Bronchial epithelial cell (primary cell): ENCODE measurements around the gene CBX8. TPM values are rescaled to one million over a fixed set of nuclear protein-coding genes. Genes with fewer than 3 reads are reported as not detected.
A peak's percentile ranks its signal among the peaks of the same experiment; 100 is the strongest.

Source experiments
- DNase-seq: peaks from one replicate; pipeline ENCODE4 v3.0.0-alpha.2; 2010; ENCODE audit warnings: low read depth
- FAIRE-seq: peaks from 2 replicates; lab custom pipeline; 2011; peaks lifted over from hg19 to GRCh38; lab: Jason Lieb, UNC
- H3K27me3 ChIP-seq: 2 replicates; pipeline ENCODE4 v1.5.1; 2011; ENCODE audit warnings: low read length; ENCODE audit not compliant: control insufficient read depth, insufficient read depth
- H3K36me3 ChIP-seq: 2 replicates; pipeline ENCODE4 v1.5.1; 2011; ENCODE audit warnings: low read length; ENCODE audit not compliant: control insufficient read depth, insufficient read depth
- H3K4me3 ChIP-seq: 2 replicates; pipeline ENCODE4 v1.5.1; 2011; ENCODE audit warnings: mild to moderate bottlenecking, low read depth, low read length, control low read depth
- CTCF ChIP-seq: IDR thresholded peaks from 2 replicates; pipeline ENCODE4 v1.5.1; 2011; ENCODE audit warnings: mild to moderate bottlenecking, moderate library complexity, low read length, control low read depth, inconsistent platforms; ENCODE audit not compliant: insufficient read depth, severe bottlenecking
- total RNA-seq: library from RNA; depleted of rRNA; stranded (reverse); fragments of >200 nt; gene quantifications from 2 replicates; pipeline ENCODE4 v1.2.1, GENCODE V29; 2014

Gene CBX8
- total RNA-seq, 1 donor from 2014 or later = 2.6 TPM

DNA sequence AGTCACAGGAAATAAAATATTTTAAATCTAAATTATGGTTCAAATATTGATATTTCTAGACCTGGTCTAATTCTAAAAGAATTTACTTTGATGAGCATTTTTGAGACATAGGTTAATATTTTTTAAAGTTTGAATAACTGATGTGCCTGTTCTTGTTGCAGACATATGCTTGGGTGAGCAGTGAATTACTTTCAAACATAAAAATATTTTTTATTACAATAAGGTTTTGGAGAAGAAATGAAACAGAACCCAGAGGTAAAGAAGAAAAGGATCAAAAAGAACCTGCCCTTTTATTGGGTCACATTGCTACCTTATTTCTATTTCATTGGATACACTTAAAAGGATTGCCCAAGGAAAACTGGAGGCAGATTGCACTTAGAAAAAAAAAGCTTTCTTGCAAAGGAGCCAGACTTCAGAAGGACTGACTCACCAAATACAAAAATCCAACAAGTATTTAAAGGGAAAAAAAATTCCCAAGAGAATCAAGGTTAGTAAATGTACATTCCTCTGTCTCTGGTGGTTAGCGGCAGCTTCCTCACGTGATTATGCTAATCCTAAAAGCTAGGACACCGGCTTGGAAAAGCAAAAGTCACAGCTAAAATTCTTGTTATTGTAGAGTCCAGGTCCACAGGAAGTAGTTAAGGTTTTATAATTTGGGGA lies 47.6 kb downstream of the CBX8 start:
- H3K36me3 ChIP-seq = no peaks in the 10 kb centered on the region
- TF ChIP-seq CTCF = no peak
- no peak overlapping the region for H3K4me3 ChIP-seq
- FAIRE-seq (no peak), DNase-seq (peak; percentile 17)
- H3K27me3 ChIP-seq = peaks cover 26% of the 10 kb centered on the region

GRCh38 chr17:79748295-79749099 lies 48.4 kb downstream of the CBX8 start:
- Histone ChIP-seq H3K27me3 (peaks cover 26% of the 10 kb centered on the region), H3K36me3 (no peaks in the 10 kb centered on the region), H3K4me3 (no peak overlapping the region)
- DNase-seq = no peak
- no peak for FAIRE-seq
- TF ChIP-seq CTCF = no peak

DNA sequence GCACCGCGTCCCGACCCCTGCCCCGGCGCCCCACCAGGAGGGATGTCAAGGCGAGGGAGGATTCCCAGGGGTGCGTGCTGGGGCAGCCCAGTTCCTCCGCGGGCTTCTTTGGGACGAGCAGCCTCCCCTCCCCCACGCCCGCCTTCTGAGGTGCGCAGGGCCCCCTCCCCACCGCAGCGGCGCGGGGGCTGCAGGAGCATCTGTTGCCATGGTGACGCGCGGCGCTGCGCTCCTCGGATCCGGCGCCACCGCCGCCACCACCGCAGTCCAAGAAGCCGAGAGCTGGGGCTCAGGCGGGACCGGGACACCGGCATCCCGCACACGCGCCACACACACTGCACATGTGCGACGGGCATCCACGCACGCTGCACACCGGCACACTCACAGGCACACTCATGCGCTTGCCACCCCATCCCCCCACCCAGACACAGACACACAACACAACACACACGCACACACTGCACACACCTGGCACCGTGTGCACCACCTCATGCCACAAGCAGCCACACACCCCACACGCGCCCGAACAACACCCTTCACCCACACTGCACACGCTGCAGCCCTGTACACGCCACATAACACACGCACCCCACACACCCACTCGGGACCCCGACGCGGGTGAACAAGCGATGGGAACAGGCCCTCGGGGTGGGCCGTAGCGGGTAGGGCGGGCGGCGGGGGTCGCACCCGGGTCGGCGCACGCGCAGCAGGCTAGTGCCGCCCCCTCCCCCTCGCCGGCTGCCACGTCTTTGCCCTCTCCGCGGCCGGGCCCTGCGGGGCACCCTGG lies 49.2 kb downstream of the CBX8 start:
- Histone ChIP-seq H3K36me3 (no peaks in the 10 kb centered on the region), H3K27me3 (peaks cover 28% of the 10 kb centered on the region), H3K4me3 (no peak overlapping the region)
- no peak for DNase-seq
- no peak for TF ChIP-seq CTCF
- FAIRE-seq = no peak

GRCh38 chr17:79746889-79747507 lies 49.9 kb downstream of the CBX8 start:
- Histone ChIP-seq H3K27me3 (peaks cover 32% of the 10 kb centered on the region), H3K4me3 (no peak overlapping the region), H3K36me3 (no peaks in the 10 kb centered on the region)
- DNase-seq (no peak), FAIRE-seq (no peak)
- TF ChIP-seq CTCF = no peak

DNA sequence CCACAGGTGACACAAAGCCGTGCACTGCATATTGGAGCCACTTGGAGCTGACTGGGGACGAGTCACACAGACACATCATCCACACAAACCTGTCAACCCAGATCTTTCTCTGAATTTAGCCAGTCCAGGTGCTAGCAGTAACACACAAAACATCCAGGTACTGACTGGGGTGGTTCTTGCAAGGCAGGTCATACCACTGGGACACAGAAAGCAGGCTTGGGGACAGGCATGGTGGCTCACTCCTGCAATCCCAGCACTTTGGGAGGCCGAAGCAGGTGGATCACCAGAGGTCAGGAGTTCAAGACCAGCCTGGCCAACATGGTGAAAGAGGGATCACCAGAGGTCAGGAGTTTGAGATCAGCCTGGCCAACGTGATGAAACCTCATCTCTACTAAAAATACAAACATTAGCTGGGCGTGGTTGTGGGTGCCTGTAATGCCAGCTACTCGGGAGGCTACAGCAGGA lies 51.2 kb downstream of the CBX8 start:
- Histone ChIP-seq H3K27me3 (peaks cover 37% of the 10 kb centered on the region), H3K36me3 (no peaks in the 10 kb centered on the region), H3K4me3 (no peak overlapping the region)
- peak; percentile 7 for DNase-seq
- no peak for FAIRE-seq
- TF ChIP-seq CTCF = no peak
